Measurements from ENCODE around the gene G6PD.
"Not testable (repeated sequence)": the region's sequence is repeated elsewhere in the genome, so short reads cannot be mapped to it uniquely, and the experiment has no call there.

The G6PD gene

DNA sequence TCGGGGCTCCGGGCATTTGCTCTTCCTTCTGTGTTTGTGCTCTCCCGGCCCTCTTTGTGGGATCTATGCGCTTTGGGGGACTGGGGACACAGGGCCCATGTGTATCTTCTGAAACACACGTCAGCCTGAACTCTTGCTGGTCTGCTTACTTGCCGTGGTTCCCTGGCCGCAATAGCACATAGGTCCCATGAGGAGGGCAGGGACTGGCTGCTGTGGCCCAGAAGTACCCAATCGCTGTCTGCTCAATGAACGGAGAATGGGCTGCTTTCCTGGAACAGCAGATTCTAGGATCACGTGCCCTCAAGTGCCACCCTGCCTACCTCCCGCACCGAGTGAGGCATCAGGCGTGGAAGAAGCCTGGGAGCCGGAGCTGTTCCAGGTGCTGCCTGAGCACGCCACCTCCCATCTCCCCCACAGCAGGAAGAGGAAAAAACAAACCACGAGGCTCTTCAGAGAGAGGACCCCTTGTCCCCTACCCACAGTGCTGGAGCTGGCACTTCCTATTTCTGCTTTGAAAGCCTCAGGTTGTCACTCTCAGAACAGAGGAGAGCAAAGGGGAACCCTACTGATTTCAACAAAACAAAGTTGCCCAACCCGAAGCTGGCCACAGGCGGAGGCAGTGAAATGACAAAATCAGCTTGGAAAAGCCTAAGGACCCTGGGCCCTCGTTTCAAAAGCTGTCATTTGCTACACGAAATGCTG is 3.8 kb downstream of the G6PD start:
- DNase-seq = peak; percentile 91

DNA sequence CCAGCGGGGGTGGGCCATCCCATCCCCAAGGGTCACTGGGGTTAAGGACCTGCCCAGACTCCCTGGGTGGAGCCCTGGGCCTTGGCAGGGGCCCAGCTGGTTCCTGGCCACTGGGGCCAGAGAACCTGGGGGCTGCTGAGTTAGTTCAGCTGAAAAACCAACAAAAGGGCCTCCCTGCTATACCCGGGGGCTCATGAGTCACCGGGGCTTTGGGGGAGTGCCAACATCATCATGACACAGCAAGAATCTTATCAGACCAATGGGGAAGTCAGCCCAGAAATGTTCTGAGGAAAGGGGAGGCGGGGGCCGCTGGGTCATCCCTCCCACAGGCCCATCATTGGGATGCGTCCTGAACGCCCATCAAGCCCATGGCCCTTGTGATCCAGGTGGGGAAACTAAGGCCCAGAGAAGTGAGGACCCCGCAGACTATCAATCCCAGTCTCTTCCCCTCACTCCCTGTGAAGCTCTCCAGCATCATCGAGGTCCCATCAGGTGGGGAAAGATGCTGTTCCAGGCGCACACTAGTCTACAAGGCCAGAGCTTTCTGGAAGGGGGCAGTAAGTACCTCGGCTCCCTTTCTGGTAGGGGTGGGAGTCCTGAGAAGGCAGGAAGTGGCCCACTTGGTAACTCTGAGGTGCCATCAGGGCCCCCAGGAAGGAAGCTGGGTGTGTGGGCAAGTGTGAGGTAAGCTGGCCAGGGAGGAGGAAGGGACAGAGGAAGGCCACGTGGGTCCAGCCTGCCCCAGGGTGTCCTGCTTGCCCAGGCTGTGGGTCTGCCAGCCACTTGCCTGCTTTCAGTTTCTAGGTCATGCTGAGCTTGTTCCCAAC is 4.5 kb downstream of the G6PD start:
- peak; percentile 61 for DNase-seq

DNA sequence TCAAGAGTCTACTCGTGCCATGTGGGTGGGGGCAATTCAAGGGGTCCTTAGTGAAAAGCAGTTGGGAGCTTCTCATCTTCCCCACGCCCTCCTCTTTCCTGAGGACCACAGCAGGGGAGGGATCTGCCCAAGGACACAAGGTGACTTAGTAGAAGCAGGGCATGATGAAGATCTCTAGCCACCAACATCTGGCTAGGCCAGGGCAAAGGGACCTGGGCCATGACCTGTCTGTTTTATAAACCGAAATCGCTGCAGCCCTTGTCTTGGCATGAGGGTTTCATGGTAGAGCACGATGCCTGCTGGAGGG is 5.1 kb downstream of the G6PD start:
- DNase-seq = no peak

DNA sequence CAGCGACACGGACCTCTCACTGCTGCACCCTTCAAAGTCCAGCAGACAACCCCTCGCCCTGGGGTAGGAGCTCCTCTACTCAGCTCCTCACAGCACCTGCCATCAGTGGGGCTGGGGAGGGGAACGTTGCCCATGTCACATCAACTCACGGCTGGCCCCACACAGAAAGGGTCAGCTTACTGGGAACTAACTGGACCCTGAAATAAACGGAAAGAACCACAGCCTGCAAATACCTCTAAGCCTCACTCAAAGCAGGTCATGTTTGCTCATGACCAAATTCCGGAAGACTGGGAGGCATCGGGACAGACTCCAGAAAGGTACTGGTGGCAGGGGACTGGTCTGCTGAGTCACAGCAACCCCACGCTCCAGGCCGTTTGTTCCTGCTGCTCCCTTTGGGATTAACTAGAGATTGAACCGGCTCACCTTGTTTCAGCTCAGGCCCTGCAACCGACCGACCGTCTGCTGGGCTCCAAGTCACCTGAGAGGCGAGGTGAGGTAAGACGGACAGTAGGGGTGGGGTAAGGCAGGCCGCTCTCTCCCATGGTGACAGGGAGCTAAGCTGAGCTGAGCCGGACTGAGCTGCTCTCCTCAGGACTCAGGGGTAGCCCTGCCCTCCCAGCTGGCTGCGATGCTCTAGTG is 5.6 kb downstream of the G6PD start:
- no peak for DNase-seq

DNA sequence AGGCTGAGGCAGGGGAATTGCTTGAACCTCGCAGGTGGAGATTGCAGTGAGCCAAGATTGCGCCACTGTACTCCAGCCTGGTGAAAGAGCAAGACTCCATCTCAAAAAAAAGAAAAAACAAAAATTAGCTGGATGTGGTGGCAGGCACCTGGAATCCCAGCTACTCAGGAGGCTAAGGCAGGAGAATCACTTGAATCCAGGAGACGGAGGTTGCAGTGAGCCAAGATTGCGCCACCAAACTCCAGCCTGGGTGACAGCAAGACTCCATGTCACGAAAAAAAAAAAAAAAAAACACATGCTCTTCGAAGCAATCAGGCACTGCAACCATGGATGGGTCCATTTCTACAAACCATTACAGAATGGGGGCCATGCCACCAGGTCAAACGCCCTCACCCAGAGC is 6.3 kb downstream of the G6PD start:
- not testable (repeated sequence) for DNase-seq

DNA sequence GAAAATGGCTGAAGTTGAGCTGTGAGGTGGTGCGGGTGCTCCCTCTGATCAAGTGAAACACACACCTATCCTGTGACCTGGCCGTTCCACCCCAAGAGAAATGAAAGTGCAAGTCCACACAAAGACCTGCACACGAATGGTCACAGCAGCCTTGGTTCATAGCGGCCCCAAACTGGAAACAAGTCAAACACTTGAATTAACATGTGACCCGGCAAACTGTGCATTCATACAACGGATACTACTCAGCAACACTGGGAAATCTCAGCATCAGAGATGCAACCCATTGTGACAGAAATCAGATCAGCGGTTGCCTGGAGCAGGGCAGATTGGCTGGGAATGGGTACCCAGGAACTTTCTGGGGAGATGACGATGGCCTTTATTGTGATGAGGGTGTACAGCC is 7.6 kb downstream of the G6PD start:
- DNase-seq = no peak

DNA sequence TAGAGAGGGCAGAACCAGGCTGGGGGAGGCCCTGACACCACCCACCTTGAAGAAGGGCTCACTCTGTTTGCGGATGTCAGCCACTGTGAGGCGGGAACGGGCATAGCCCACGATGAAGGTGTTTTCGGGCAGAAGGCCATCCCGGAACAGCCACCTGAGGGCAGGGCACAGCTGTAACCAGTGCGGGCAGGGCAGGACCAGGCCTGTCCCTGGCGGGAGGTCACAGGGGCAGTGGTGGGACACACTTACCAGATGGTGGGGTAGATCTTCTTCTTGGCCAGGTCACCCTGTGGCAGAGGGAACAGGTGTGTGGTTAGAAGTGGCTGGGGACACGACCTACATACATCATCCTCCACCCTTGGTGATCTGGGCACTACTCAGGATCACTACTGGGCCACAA is 10.8 kb downstream of the G6PD start:
- DNase-seq = no peak

DNA sequence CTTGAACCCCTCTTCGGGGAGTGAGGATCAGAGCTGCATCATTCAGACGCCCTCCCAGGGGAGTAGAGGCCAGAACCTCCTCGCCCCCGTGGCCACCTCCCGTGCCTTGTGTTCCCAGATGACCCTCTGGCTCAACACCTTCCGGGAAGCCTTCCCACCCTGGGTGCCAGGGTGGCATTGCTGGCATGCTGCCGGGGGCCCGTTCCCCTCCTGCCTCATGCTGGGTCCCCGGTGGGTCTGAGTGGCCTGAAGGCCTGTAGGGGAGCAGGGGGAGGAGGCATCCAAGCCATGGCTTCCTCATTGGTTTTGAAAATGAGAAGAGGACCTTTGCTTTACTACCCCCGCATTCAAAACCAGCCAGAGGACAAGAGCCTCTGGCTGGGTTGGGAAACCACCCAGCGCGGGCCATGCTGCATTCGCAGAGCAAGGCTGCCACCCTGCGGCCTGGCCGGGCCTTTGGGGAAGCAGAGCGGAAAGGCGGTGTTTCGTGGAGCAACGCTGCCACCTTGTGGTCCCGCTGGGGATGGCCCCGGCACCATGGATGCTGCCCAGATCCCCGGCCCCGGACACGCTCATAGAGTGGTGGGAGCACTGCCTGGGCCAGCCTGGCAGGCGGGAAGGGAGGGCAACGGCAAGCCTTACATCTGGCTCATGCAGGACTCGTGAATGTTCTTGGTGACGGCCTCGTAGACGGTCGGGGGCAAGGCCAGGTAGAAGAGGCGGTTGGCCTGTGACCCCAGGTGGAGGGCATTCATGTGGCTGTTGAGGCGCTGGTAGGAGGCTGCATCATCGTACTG is 11.9 kb downstream of the G6PD start:
- peak; percentile 42 for DNase-seq

DNA sequence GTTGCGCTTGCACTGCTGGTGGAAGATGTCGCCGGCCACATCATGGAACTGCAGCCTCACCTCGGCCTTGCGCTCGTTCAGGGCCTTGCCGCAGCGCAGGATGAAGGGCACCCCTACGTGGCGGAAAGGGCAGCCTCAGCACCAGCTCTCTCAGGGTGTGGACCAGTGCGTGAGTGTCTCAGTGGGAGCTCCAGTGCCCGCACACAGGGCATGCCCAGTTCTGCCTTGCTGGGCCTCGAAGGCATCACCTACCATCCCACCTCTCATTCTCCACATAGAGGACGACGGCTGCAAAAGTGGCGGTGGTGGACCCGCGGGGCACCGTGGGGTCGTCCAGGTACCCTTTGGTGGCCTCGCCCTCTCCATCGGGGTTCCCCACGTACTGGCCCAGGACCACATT is 14.0 kb downstream of the G6PD start:
- no peak for DNase-seq

DNA sequence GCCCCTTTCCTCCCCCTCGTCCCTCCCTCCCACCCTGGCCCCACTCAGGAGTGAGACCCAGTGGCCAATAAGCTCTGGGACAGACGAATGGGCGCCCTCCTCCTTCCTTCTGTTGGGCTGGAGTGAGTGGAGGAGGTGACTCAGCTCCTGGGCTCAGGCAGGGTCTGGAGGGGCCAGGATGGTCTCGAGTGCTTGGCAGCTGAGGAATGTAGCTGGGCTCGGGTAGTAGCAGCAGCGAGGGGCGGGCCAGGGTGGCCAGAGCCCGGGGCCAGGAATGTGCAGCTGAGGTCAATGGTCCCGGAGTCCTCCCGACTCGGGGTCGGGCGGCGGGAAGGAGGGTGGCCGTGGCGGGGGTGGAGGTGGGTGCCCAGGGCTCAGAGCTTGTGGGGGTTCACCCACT is 15.0 kb downstream of the G6PD start:
- DNase-seq = no peak

DNA sequence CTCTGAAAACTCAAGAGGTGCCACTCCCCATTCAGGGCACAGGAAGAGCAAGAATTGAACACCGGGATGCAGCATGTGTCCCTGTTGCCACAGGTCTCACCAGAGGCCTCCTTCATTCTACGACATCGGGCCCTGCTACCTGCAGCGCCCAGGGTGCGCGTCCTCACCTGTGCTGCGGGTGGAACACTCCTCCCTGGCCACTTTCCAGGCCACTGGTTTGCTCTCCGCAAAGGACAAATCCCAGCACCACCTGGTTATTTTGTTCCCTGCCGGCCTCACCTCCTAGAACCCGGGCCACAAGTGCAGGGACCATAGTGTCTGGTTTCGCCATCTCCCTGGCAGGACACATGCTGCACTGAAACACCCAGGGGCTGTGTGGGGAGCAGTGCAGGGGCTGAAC is 16.4 kb downstream of the G6PD start:
- no peak for DNase-seq

DNA sequence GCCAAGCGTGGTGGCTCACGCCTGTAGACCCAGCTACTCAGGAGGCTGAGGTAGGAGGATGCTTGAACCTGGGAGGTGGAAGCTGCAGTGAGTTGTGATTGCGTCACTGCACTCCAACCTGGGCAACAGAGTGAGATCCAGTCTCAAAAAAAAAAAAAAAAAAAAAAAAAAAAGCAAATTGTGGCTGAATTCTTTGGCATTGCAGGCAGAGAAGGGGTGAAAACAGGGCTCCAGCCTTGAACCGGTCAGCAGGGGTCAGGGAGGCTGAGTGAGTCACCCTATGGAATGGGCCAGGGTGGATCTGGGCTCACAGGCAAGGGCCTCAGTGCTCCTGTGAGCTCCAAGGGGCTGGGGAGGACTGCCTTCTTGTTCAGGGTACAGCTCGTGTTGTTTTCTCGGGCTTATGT is 17.4 kb downstream of the G6PD start:
- no peak for DNase-seq

DNA sequence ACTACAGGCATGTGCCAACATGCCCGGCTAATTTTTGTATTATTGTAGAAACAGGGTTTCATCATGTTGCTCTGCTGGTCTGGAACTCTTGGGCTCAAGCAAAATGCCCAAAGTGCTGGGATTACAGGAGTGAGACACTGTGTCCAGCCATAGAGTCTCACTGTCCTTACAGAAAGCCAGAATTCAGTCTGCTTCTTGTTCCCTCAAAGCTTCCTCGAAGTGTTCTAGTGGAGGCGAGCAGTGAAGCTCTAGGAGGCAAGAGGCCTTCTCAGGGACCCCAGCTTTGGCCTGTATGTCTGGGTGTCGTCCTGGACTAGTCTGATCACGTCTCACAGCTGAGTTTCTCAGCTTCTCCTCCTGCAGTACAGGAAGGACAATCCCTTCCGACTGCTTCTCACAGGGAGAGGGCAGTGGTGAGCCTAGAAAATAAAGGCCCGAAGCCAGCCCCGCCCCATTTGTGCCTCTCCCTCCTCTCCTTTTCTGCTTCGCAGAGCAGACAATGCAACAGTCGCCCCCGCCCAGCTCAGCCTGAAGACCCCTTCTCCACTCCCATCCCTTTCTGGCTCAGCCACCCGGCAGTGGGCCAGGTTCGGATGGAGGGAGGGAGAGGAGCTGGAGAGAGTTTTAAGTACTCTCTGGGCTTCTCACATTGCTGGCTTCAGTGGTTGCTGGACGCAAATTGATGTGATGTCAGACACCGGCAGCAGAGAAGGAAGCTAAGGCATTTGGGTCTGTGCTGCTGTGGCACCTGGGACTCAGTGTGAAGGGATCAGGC is 19.6 kb downstream of the G6PD start:
- DNase-seq = peak; percentile 32

DNA sequence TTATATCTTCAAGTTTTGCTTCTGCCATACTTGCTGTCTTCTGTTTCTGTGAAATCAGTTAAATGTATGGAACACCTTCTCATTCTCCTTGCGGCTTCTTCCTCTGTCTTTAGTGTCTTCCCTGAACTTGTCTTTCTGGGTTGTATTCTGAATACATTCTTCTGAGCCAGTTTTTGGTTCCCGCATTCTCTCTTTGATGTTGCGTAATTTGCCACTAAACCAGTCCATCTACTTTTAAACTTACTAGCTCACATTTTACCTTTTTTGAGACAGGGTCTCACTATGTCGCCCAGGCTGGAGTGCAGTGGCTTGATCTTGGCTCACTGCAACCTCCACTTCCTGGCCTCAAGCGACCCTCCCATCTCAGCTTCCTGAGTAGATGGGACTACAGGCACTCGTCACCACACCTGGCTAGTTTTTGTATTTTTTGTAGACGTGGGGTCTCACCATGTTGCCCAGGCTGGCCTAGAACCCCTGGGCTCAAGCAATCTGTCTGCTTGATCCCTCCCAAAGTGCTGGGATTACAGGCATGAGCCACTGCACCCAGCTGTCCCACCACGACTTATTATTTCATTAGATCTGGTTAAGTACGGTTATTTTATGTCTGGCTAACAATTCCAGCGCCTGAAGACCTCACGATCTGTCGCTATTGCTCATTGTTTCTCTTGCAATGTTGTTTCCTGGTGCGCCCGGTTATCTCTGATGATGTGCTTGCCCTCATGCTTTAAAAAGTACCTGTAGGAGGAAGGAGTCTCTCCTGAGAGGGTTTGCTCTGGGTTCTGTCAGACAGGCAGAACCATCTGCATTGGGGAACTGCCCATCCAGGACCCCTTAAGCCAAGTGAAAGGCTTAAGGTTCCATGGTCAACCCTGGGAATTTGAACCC is 20.8 kb downstream of the G6PD start:
- no peak for DNase-seq

DNA sequence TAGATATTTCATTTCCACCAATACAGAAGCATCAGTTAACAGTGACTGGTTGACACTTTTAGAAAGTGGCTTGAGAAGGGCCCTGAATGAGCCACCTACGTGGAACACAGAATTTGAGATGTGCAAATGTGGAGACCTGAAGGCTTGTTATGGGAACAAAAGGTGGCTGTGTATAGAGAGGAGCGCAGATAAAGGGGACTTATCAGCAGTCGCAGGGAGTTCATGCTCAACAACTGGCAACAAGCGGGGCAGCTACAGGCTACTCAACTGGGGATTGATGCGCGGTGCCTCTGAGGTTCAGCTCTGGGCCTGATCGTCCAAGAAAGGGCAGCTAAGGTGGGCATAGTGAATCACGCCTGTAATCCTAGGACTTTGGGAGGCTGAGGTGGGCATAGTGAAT is 27.3 kb downstream of the G6PD start:
- DNase-seq = no peak

DNA sequence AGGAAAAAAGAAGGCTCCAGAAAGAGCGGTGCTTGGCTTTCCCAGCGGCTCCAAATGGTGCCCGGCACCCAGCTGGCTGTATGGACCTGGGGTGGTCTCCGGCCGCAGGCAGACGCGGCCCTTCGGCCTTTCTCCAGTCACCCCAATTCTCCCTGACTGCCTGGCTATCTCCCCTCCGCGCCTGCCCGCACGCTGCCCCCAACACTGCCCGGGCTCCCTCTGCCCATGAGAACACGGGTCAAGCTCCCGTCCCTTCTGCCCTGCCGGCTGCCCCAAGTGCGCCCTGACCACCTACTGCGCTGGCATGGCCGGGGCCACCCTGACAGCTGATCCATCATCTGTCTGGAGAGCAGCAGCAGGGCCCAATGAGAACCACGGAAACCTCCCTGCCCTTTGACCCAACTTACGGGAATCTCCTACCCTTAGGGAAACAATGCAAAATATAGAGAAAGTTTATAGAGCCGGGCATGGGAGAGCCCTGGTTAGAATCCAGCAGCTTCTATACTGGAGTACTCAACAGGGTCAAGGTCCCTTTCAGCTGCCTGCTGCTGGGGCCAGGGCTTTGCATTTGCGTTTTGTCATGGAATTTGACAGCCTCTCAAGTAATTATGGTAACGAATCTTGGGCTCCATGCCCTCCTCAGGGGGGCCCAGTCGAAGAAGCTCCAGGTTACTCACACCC is 29.4 kb downstream of the G6PD start:
- DNase-seq = no peak

DNA sequence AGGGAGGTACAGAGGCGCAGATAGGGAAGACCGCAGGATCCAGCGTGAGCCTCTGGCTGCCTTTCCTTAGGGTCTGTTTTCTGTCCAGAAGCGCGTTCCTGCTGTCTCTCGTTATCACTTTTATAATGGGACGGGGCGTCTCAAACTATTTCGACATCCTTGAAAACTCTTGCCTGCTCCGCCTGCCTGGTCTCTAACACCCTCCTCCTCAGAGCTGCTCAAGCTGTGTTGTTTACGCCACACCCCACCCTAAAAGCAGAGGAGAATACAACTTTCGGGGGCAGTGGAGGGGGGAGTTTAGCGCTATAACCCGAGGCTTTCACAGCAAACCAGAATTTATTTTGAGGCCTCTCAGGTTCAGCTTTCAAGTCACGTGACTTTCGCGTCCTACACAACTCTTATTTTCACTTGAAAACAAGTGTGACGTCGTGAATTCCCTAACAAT is 30.0 kb downstream of the G6PD start:
- DNase-seq = no peak

DNA sequence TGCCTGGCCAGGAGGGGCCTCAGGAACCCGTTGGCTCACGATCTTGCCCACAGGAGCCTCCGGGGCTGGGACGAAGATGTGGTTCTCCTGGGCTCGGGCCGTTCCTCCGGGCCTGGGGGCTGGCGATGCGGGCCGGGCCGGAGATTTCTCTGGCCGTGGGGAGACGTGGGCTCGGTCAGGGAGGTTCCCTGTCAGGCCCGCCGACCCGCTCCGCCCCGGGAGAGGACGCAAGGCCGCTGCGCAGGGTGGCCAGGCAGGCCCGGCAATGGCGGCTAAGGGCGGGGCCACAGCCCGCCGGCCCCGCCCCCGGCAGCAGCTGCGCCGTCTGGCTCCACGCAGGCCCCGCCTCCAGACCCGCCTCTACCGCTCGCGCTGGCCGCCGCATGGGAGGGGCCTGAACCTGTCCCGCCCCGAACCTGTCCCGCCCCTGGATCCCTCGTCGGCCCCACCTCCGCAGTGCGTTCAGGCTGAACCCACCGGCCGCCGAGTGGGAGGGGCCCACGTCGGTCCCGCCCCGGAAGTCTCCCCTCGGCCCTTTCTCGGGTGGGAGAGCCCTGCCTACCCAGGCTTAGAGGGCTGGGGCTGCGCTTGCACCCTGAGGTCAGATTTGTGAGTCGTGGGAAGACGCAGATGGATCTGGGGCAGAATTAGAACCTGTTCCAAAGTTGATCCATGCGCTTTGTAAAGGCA is 30.5 kb downstream of the G6PD start, which contains the start of gene FAM3A:
Gene FAM3A, minus strand, starts transcription at position 267 of the 690 bp plus-strand sequence. CDS start 460 bp downstream, outside the sequence.
- peak; percentile 42 for DNase-seq

DNA sequence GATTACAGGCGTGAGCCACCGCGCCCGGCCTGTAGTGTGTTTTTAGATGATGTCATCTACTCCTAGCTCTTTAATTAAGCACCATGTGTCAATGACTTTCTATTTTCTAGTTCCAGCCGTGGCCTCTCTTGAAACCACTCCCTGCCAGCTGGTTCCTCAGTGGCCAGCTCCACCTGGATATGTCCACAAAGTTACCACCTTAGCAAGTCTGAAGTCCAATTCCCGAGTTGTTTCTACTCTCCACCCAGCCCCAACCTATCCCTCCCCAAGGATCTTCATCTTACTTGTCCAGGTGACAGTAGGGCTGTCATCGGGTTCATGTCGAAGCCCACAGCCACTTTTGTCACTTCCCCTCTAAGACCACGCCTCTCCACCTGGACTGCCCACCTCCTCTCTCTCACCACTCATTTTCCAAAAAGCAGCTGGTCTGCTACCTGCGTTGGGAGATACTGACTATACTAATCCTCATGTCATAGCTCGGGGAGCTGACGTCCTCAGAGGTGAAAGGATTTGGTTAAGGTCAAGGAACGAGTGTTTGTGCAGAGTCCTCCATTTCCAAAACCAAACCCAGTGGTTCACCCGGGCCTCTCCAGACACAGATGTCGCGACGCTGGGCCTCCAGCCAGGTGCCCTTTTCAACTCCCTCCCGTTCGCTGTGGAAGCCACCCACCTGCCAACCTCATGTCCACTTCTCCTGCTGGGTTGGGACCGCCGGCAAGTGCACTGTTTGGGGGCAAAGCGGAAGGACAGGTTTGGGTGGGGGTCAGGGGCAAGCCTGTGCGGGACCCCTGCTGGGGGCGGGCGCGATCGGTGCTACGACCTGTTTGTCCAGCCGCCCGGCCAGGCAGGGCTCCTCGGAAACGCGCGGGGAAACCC is 31.3 kb downstream of the G6PD start:
- no peak for DNase-seq
